Left kidney (tissue), 2 donors: Measurements from ENCODE around the gene MYBPC1. TPM values are rescaled to one million over a fixed set of nuclear protein-coding genes. Genes with fewer than 3 reads are reported as not detected.
"Not testable (repeated sequence)": the region's sequence is repeated elsewhere in the genome, so short reads cannot be mapped to it uniquely, and the experiment has no call there.

ENCODE experiments used
- DNase-seq: peaks from one replicate; pipeline ENCODE4 v3.0.0-alpha.2; 2013
- polyA plus RNA-seq: library from polyadenylated mRNA; unstranded; fragments of 120-200 nt; gene quantifications from one replicate; pipeline ENCODE4 v1.2.1, GENCODE V29; 2013; ENCODE audit not compliant: insufficient read length

The MYBPC1 gene
- polyA plus RNA-seq, 1 donor: not detected

DNA sequence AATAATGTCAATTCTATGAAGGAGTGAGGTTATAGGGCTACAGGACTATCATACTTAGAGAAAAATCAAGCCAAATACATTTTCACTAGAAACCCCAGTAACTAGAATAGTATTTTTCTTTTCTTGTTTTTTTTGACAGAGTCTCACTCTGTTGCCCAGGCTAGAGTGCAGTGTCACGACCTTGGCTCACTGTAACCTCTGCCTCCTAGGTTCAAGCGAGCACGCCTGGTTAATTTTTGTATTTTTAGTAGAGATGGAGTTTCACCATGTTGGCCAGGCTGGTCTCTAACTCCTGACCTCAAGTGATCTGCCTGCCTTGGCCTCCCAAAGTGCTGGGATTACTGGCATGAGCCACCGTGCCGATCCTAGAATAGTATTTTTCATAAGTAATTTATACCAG lies 139.7 kb downstream of the MYBPC1 start:
- DNase-seq: not testable (repeated sequence)

Other genes with a start within 250 kb of the MYBPC1 start
- gene ARL1, start 187.2 kb upstream of the MYBPC1 start, polyA plus RNA-seq: 145 TPM
- gene SPIC, start 119.6 kb upstream of the MYBPC1 start, polyA plus RNA-seq: not detected
- 40.4 TPM for gene CHPT1, start 102.7 kb downstream of the MYBPC1 start, polyA plus RNA-seq
- 1.2 TPM for gene SYCP3, start 144.5 kb downstream of the MYBPC1 start, polyA plus RNA-seq
- gene GNPTAB, start 236.0 kb downstream of the MYBPC1 start, polyA plus RNA-seq: 47.6 TPM